Ammon's horn (tissue), 1 donor: Measurements from ENCODE around the gene SLITRK2.

Experiments used
- DNase-seq: peaks from one replicate; pipeline ENCODE4 v3.0.0-alpha.2; 2016; ENCODE audit warnings: low spot score

Gene SLITRK2, protein sequence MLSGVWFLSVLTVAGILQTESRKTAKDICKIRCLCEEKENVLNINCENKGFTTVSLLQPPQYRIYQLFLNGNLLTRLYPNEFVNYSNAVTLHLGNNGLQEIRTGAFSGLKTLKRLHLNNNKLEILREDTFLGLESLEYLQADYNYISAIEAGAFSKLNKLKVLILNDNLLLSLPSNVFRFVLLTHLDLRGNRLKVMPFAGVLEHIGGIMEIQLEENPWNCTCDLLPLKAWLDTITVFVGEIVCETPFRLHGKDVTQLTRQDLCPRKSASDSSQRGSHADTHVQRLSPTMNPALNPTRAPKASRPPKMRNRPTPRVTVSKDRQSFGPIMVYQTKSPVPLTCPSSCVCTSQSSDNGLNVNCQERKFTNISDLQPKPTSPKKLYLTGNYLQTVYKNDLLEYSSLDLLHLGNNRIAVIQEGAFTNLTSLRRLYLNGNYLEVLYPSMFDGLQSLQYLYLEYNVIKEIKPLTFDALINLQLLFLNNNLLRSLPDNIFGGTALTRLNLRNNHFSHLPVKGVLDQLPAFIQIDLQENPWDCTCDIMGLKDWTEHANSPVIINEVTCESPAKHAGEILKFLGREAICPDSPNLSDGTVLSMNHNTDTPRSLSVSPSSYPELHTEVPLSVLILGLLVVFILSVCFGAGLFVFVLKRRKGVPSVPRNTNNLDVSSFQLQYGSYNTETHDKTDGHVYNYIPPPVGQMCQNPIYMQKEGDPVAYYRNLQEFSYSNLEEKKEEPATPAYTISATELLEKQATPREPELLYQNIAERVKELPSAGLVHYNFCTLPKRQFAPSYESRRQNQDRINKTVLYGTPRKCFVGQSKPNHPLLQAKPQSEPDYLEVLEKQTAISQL

DNA sequence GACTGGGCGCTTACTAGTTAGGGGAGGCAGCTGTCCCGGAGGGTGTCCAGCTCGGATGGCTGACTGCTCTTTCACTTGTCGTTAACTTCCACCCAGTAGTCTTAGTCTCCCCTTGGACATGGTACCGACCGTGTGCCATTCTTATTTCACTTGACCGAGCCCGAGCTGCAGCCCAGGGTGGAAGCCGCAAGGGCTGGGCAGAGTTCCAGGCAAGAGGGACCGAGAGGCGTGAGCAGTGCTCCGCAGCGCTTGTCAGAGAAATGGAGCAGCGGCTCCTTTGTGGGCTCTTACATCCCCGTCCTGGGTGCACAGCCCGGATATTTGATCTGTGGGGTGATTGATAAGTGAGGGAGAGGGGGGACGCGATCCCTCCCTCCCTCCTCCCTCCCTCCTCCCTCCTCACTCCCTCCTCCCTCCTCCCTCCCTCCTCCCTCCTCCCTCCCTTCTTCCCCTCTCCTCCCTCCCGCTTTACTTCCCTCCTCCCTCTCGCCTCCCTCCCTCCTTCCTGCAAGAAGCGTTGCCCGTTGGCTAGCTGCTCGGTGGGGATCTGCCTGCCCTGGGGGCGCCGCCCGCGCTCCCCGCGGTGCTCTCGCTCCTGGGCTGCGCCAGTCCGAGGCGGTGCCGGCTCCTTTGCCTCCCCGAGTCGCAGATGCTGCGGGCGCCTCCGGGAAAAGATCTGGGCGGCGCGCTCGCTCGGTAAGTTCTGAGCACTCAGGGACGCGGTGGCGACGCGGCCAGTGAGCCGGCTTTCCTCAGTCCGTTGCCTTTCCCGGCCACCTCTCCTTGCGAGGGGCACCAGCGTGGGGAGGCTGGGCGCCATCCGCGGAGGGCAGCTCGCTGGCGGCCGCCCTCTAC, at the start of gene SLITRK2:
Gene SLITRK2, plus strand, starts transcription at position 499 of the 855 bp plus-strand sequence. CDS start 4,597 bp downstream, outside the sequence.
- peak; percentile 86 for DNase-seq

DNA sequence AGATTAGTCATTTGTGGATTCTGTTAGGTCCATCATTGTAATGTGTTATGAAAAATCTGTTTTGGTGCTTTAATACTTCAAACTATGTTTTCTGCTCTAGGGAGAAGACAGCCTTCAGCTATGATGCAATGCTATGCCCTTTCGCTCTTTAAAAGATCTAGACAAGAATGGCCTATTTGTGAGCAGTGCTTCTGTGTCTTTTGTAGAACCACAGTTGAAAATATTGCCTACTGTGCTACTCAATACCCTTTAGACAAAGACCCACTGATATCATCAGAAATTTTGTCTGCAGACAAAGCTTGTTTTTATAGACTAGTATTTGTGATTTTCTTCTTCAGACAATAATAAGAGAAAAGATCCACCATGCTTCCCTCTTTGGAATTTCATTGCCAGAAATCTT, 44.6 kb upstream of the SLITRK2 start:
- no peak for DNase-seq

DNA sequence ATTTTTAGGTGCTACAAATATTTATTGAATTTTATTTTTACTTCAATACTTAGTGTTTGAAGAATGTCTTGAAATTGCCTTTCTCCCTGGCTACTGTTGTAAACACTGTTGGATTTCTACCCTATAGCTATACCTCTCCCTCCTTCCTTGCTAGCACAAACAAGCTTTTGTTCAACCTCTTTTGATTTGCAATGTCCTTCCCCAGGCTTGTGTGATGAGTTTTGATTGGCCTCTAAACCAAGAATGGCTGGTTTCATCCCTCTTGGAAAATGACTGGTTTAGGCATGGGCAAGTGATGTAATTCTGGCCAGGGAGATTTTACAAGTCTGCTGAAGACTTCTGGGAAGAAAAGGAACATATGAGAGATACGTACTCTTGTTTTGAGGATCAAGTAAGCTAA, 25.3 kb upstream of the SLITRK2 start:
- DNase-seq: no peak

DNA sequence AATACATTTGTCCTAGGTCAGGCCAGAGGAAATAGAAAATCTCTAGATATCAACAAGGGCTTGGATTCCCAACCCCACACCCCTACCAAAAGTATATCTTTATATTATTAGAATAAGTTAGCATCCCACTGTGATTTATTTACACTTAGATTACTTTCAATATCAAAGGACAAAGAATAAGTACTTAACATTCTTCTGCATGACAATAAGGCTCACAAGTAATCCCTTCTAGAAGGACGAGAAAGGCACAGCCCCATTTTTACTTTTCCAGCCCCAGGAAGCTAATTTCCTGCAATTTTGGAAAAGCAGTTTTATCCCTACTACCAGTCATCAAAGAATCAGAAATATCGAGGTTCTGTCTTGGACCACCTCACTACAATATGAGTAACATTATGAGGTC, 14.1 kb upstream of the SLITRK2 start:
- no peak for DNase-seq

DNA sequence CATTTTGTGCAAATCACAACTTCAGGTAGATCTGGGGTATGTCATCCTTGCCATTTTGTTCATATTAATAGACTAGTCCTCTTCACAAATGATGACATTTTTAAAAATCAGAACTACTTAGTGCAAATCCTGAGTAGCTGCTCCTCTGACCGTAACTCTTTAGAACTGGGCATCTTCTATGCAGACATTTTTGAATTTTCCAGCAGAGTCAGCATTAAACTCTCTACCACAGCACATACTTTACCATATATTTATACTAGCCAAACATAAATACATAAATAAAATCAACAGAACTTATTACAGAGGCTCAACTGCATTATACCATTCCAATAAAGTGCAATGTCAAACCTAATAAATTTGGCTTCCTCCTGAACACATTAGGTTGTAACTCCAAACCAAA, 4.5 kb upstream of the SLITRK2 start:
- no peak for DNase-seq

DNA sequence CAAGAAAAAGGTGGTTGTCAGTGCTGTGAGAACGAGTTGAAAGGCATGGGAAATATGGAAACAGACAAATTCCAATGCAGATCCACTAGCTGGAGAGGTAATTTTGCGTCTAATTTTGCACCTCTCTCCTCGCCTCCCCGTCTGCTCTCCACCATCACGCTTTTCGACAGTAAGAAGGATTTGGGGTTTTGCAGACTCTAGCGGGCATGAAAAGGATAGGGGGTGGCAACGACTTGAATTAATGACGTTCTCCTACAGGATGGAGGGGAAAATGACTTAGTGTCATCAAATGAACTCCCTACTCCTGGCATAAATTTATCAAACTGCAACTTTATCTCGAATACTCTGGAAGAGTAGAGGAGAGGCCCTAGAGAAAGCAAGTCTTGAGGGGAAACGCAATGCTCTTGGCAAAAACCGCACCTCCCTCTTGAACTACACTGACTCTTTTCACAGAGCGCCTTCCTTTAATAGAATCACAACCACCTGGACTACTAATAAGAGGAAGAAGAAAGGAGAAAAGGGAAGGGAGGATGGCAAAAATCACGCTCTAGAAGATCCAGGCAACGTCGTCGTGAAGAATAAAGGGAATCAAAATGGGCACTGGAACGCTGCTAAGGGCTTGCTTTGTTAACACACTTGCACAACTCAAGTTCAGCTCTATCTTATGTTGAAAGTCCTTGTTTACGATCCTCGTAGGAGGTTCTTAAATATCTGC, 871 bp upstream of the SLITRK2 start:
- DNase-seq: no peak

DNA sequence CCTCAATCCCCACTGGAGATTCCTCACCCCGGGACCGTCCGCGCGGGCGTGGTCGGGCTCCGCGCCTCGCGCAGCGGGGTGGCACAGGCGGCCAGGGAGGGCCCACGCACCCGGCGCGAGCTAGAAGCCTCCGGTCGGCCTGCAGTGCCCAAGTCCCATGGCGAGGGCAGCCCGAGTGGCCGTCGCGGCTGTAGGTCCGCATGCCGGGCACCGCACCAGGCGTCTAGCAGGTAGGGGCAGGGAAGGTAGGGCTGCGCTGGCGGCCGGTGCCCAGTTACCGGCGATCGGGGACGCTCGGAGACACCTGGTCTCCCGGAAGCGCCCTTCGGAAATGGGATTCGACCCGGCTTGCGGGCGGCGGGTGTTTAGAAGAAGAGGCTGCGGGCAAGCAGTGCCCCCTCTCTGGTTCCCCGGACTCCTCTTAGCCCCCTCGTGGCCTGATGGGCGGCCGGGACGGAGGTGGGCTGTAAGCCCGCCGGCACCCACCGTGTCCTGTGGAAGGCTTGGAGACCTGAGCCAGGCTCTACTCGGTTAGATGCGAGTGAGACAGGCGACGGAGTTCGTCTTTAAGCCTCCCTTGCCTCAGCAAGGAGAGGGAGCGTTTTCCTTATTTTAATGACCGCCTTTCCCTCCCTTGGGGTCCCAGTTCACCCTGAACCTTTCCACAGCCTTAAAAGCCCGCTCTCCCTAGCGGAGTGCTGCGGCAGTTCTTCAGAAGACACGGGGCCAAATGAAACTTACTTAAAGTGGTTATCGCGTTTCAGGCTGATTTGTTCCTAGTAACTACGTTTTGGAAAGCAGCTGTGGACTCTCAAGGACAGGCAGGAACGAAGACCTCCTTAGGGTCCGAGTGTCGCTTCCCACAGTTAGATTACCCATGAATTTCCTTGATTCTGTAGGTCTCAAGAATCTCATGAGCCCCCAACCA, 821 bp downstream of the SLITRK2 start:
- DNase-seq: no peak

DNA sequence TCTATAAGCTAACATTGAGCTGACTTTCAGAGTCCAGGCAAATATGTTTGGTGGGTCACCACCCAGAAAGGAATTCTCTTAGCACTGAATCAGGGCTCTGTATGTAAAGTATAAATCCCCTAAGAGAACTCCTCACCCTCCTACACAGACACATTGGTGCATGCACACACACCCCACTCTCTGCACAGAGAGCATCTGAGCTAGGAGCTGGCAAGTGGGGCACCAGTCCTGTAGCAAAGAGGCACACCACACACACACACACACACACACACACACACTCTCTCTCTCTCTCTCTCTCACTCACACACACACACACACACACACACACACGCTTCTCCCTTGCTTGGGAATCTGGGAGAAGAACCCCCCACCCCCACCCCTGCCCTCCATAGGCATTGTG, 3.2 kb downstream of the SLITRK2 start:
- no peak for DNase-seq

DNA sequence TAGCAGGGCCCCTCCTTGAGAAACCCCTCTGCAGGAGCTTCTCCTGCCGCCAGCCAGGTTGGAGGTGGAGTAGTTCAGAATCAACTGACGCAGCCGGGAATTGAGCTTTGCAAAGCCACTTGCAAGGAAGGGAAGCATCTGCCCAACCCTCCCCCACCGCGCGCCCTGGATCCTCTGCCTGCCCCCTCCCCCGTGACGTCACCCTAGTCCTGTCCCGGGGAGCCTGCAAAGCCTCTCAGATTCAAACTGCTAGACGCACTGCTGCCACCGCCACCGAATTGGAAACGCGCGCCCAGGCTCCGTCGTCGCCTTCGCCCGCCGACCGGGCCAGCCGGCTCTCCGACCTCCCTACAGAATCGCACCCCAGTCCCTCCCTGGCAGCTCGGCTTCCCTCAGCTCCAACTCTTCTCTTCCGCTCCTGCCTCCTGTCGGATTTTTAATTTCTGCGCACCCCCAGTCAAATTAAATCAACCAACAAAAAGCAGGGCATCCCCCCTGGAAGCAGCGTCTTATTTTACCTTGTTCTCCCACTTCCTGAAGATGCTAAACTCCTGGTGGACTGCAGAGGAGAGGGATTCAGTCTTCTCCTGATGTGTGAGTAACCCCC, 3.8 kb downstream of the SLITRK2 start:
- peak; percentile 87 for DNase-seq

DNA sequence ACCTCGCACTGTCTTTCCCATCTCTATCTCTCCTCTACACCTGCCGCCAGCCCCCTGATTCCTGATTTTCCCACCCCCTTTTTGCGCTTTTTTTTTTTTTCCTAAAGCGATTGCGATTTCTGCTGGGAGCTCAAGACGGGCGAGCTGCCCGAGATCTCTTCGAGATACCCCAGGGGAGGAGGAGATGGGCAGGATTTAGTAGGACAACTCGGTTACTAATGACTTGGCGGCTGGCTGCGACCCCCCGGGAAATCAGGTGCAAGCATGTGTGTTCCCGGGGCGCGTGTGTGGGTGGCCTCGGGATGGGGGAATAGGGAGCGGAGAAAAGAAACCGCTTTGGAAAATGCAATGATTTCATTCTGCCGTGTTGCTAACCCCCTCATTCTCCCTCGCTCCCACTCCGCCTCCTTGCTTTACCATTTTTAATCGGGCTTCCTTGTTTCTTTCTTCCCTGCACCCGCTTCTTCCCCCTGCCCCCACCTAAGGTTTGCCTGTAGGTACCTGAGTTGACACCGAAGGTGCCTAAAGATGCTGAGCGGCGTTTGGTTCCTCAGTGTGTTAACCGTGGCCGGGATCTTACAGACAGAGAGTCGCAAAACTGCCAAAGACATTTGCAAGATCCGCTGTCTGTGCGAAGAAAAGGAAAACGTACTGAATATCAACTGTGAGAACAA, 4.4 kb downstream of the SLITRK2 start:
- DNase-seq: no peak

DNA sequence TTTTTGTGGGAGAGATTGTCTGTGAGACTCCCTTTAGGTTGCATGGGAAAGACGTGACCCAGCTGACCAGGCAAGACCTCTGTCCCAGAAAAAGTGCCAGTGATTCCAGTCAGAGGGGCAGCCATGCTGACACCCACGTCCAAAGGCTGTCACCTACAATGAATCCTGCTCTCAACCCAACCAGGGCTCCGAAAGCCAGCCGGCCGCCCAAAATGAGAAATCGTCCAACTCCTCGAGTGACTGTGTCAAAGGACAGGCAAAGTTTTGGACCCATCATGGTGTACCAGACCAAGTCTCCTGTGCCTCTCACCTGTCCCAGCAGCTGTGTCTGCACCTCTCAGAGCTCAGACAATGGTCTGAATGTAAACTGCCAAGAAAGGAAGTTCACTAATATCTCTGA, 5.5 kb downstream of the SLITRK2 start:
- DNase-seq: no peak

DNA sequence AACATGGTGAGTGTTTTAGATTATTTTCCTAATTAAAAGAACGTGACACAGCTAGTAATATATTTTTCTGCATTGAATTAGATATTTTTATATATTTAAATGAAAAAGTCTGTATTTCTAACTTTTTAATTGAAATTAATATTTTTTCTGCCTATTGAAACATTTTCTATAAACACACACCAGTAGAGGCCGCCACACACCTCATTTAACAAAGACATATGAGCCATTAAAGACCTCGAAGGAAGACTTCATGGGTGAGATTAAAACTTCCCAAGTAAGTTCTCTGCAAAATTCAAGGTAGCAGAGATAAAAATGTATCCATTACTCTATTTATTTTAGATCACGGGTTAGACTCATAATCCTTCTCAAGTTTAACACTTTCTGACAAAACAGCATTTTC, 8.3 kb downstream of the SLITRK2 start:
- no peak for DNase-seq

DNA sequence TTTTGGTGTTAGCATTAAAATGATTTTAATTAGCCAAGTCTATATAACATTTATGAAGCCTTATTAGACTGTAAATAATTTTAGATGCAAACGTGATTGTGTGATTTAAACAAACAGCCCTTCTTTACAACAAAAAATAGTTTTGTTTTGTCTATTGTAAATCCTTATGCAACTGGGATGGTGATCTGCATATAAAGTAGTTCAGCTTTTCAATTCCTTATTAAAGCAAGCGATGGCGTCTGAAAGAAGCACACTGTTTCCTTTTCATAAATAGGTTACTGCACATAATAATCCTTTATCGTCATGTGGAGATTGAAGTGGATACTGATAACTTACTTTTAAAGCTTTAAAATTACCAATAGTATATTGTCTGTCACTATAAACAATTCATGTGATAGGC, 8.8 kb downstream of the SLITRK2 start:
- DNase-seq: no peak

DNA sequence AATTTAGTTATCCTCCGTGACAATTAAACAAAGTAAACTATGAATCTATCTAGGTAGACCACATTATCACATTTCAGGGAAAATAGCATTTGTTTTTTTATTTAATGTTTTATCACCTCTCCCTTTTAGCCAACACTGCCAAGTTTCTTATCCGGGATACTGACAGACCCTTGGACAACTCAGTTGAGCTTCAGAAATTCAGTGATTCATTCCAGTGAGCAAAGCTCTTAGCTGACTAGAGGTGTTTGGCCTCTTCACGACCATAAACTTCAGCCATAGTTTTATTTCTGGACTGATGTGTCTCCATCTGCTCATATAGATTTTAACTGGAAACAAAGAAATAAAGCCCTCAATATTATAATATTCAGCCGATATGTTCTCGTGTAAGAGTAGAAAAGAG, 15.2 kb downstream of the SLITRK2 start:
- no peak for DNase-seq

DNA sequence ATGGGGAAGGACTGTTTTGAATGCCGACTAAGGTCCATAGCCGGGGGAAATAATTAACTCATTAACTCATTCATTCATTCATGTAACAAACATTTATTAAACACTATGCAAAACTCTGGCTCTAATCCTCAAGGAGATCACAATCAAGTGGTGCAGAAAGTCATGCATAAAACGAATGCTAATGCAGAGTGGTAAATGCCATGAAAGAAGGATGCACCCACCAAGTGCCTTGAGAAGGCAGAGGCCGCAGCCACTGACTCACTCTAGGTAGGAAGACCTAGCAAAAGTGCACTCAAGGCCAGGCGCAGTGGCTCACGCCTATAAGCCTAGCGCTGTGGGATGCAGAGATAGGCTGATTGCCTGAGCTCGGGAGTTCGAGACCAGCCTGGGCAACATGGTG, 22.9 kb downstream of the SLITRK2 start:
- no peak for DNase-seq

DNA sequence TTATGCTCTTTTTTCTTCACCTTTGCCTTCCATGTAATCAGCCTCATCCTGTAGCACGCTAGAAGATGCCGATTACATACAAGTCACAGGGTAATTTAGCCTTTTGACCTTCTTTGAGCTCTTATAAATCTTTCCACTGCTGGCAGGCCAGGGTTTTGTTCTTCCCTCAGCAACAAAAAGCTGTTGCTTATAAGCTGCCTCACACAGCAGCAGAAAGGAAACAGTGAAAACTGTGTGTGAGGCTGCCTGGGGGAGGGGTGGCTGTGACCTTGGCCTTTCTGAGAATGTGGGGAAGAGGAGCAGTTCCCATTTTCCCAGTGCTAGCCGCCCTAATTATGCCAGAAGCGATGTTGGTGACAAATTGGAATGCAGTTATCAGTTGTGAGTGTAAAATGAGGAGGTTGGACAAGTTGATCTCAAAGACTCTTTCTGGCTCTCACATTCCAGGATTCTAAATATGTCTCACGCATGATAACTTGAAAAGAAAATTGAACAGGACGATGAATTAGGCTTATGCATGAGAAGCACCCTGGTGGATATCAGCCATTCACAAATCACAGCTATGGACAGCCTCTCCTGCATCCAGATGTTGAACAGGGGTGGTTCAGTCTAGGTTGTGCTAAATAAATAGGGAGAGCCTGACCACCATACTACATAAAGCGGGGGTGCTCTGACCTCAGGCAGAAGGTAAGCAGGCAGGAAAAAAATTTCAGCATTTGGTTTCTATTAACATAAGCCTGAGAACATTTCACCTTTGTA, 25.7 kb downstream of the SLITRK2 start:
- peak; percentile 58 for DNase-seq

DNA sequence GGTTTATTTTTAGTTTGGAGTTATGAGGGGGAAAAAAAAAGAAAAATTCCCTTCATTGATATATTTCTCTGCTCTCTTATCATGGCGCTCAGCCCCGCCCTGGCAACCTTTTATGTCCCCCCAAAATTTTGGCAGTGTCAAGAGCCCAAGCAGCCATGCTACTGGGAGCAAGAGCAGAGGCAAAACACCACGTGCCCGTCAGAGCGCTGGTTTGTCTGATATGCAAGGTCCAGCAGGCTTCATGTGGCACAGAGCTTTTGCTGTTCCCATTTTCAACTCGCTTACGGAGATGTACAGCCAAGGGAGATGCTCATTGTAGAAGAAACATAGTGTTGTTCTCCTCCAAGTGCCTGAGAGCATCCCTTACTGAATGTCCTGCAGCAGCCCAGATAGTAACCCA, 27.3 kb downstream of the SLITRK2 start:
- DNase-seq: peak; percentile 39

DNA sequence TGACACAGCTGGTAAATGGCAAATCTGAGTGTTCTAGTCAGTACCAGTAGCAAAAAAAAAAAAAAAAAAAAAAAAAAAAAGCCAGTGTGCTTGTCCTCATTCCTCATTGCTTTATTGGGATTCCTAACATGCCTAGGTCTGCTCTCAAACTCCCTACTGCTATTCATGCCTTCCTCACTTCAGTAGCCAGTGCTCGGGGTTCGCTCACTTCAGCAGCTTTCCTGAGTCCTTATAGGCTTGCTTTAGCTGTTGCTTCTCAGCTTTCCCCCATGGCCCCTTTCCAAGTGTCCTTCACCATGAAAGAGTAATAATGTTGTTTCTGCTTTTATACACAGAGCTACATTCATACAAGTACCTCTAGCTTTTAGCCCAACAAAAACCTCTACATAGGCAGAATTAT, 30.8 kb downstream of the SLITRK2 start:
- DNase-seq: no peak

DNA sequence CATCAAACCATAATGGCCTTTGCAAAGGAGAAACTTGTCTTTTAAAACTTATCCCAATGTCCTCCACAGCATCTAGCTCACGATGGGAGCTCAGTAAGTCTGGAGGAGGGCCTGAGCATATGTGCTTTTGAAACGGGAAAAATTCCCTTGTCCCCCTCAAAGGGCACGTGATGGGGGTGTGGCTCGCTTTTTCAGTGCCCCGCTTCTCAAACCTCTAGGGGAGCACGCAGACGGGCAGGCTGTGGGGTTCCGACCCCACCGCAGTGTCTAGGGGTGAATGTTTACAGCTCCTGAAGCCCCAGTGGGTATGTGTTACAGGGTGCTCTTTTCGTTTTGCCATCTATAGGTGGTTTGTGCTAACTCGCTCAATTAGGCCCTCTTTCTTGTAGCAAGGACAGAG, 31.2 kb downstream of the SLITRK2 start:
- no peak for DNase-seq
